Panc1 (cell line): ENCODE data around the gene RAD9A. TPM values are rescaled to one million over a fixed set of nuclear protein-coding genes. Genes with fewer than 3 reads are reported as not detected.

Source experiments
- ATAC-seq: fragments of 200-7000 bp; cut with Tn5 transposase; 2 replicates; pipeline ENCODE4 v1.9.1; 2020; ENCODE audit warnings: mild to moderate bottlenecking, moderate library complexity
- BruUV-seq: library from RNA; stranded (reverse); fragments of 400-500 nt; replicated peaks from 2 replicates; lab custom pipeline; 2021; lab: Mats Ljungman, UMichigan
- CTCF ChIA-PET: fragments of 300-600 bp; sonication (Branson Sonifier 250); formaldehyde crosslinking; loops from one replicate; lab custom pipeline; 2022; ENCODE audit warnings: antibody characterized with exemption; lab: Charles Lee
- POLR2A ChIA-PET: fragments of 300-600 bp; sonication (Branson Sonifier 250); formaldehyde crosslinking; loops from one replicate; lab custom pipeline; 2022; ENCODE audit warnings: antibody characterized with exemption; lab: Charles Lee
- DNase-seq: peaks from one replicate; pipeline ENCODE4 v3.0.0-alpha.2; 2010; ENCODE audit warnings: low read depth, low spot score
- H3K27ac ChIP-seq: 2 replicates; pipeline ENCODE4 v1.5.1; 2011; ENCODE audit warnings: mild to moderate bottlenecking, low read length, inconsistent platforms
- H3K27me3 ChIP-seq: fragments of 200-500 bp; sonication (Bioruptor generic); 2 replicates; pipeline ENCODE4 v1.6.0; 2014; ENCODE audit warnings: low read length, inconsistent platforms; ENCODE audit not compliant: control insufficient read depth, insufficient read depth
- H3K36me3 ChIP-seq: fragments of 200-500 bp; sonication (Bioruptor generic); 2 replicates; pipeline ENCODE4 v1.5.1; 2014; ENCODE audit warnings: inconsistent platforms, mild to moderate bottlenecking, low read length, moderate library complexity; ENCODE audit not compliant: control insufficient read depth, insufficient read depth
- H3K4me1 ChIP-seq: 2 replicates; pipeline ENCODE4 v1.5.1; 2011; ENCODE audit warnings: inconsistent platforms, mild to moderate bottlenecking, low read length, moderate library complexity; ENCODE audit not compliant: control insufficient read depth, insufficient read depth
- H3K4me3 ChIP-seq, 2 experiments: 2 replicates each; pipeline ENCODE4 v1.5.1; 2011 to 2012; ENCODE audit warnings: low read depth in 2 of 2, low read length in 2 of 2, mild to moderate bottlenecking in 2 of 2, inconsistent platforms in 1 of 2, moderate library complexity in 1 of 2
- H3K9me3 ChIP-seq: fragments of 200-500 bp; sonication (Bioruptor generic); 2 replicates; pipeline ENCODE4 v1.5.1; 2014; ENCODE audit warnings: low read depth, mild to moderate bottlenecking, inconsistent platforms, low read length, moderate library complexity; ENCODE audit not compliant: control insufficient read depth, insufficient read depth
- CTCF ChIP-seq: fragments of 450-650 bp; IDR thresholded peaks from 2 replicates; pipeline ENCODE4 v1.5.1; 2017; ENCODE audit warnings: mild to moderate bottlenecking
- POLR2AphosphoS5 ChIP-seq: IDR thresholded peaks from 2 replicates; pipeline ENCODE4 v1.6.1; 2012; ENCODE audit warnings: mild to moderate bottlenecking, low read depth, low read length, moderate library complexity
- REST ChIP-seq, 2 experiments: IDR thresholded peaks; 2 replicates each; pipeline ENCODE4 v1.6.1; 2011 to 2012; ENCODE audit warnings: low read depth in 2 of 2, control low read depth in 1 of 2, low read length in 1 of 2, mild to moderate bottlenecking in 1 of 2, moderate library complexity in 1 of 2; ENCODE audit not compliant: insufficient read depth in 1 of 2
- SIN3A ChIP-seq: IDR thresholded peaks from 2 replicates; pipeline ENCODE4 v1.6.1; 2012; ENCODE audit warnings: low read depth, mild to moderate bottlenecking, low read length, moderate library complexity, borderline replicate concordance; ENCODE audit not compliant: insufficient read depth
- TCF7L2 ChIP-seq: IDR thresholded peaks from 2 replicates; pipeline ENCODE4 v1.6.1; 2011; ENCODE audit warnings: mild to moderate bottlenecking, low read depth, low read length, inconsistent platforms
- in situ Hi-C: cut with HindIII; loops from 2 replicates; pipeline ENCODE4 v1.10.0; 2016; ENCODE audit warnings: low sequenced_read_pairs, low pct_unique_long_range_greater_than_20kb
- intact Hi-C: fragments of 100-400 bp; cut with micrococcal nuclease; formaldehyde crosslinking; loops from one replicate; pipeline ENCODE4 v1.10.0; 2022; ENCODE audit not compliant: unreplicated experiment
- total RNA-seq: library from RNA; stranded (reverse); gene quantifications from one replicate; pipeline ENCODE4 v1.2.1, GENCODE V29; 2021; ENCODE audit not compliant: unreplicated experiment

RAD9A gene
- total RNA-seq, 1 experiment from 2014 or later, result 33.1 TPM

GRCh38 chr11:67392183-67392715 is 463 bp downstream of the RAD9A start:
- H3K4me3 ChIP-seq, result peak overlapping the region; percentile 87 to 100
- intact Hi-C loops, result no loop called here
- H3K36me3 ChIP-seq, result no peaks in the 10 kb centered on the region; the same call in none of the 2 replicates
- in situ Hi-C loops, result no loop called here
- H3K9me3 ChIP-seq, result no peaks in the 10 kb centered on the region
- ChIA-PET POLR2A (interaction anchor here (0.6 kb wide), 1 partner anchor 271 kb away, joined by 3 read pairs; no protein-coding TSS in a partner anchor), CTCF (interaction anchor here (0.5 to 0.6 kb wide), 2 partner anchors 116 to 312 kb away, joined by 3 to 4 read pairs; no protein-coding TSS in a partner anchor)
- no peaks in the 10 kb centered on the region for H3K27me3 ChIP-seq
- peak overlapping the region; percentile 88 for H3K27ac ChIP-seq
- BruUV-seq, result no TSS peak
- TF ChIP-seq POLR2AphosphoS5, result no peak
- no peak for TF ChIP-seq TCF7L2
- TF ChIP-seq REST (IDR thresholded peaks at IDR 0.05; ENCODE audit: insufficient read depth in 1 of 2, low read depth in 2 of 2, low read length in 1 of 2), result no peak
- TF ChIP-seq CTCF, result no peak
- no peak for TF ChIP-seq SIN3A
- ATAC-seq, result peak; percentile 18; the same call in 1 of the 2 replicates
- DNase-seq, result no peak
- peaks cover 16% of the 10 kb centered on the region for H3K4me1 ChIP-seq

GRCh38 chr11:67393437-67393836 is 1.7 kb downstream of the RAD9A start:
- no peak overlapping the region for H3K4me3 ChIP-seq
- in situ Hi-C loops (no loop called here), intact Hi-C loops (no loop called here)
- ChIA-PET POLR2A (interaction anchor here (0.6 kb wide), 1 partner anchor 878 kb away, joined by 4 read pairs; the partner anchor contains the start of gene C11orf24), CTCF (no interaction called here)
- TF ChIP-seq CTCF (no peak), TCF7L2 (no peak), POLR2AphosphoS5 (no peak), SIN3A (no peak), REST (IDR thresholded peaks at IDR 0.05; ENCODE audit: insufficient read depth in 1 of 2, low read depth in 2 of 2, low read length in 1 of 2) (no peak)
- ATAC-seq, result no peak
- no peak overlapping the region for H3K27ac ChIP-seq
- no peaks in the 10 kb centered on the region for H3K27me3 ChIP-seq
- H3K36me3 ChIP-seq, result peaks cover 7% of the 10 kb centered on the region
- H3K4me1 ChIP-seq, result peaks cover 28% of the 10 kb centered on the region
- DNase-seq, result no peak
- BruUV-seq, result no TSS peak
- H3K9me3 ChIP-seq, result no peaks in the 10 kb centered on the region
